NCI-H526 treated with DMSO at 0.1 percent for 48 hours (cell line): ENCODE measurements around the gene SESN2.
"Not testable (repeated sequence)": the region's sequence is repeated elsewhere in the genome, so short reads cannot be mapped to it uniquely, and the experiment has no call there.

Source experiments
- DNase-seq: peaks from one replicate; lab custom pipeline; 2025; lab: John Stamatoyannopoulos, UW

Gene SESN2

GRCh38 chr1:28288487-28288886 is 29.2 kb downstream of the SESN2 start:
- no peak for DNase-seq

- no peak for DNase-seq
Measured at GRCh38 chr1:28290851-28291250, 31.5 kb downstream of the SESN2 start.

DNA sequence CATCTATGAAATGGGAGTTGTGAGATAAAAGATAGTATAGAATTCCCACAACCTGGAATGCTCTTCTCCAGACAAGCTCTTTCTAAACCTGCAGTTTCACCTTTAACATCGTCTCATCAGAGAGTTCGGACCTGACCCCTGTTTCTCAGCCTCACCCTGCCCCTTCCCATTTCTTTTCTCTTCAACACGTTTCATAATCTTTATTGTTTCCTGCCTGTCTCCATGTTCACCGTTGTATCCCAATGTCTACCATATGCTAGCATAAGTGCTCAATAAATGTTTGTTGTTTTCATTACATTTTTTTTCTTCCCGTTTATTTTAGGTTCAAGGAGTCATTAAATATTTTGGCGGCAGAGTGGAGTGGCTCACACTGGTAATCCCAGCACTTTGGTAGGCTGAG is 32.4 kb downstream of the SESN2 start:
- no peak for DNase-seq

DNA sequence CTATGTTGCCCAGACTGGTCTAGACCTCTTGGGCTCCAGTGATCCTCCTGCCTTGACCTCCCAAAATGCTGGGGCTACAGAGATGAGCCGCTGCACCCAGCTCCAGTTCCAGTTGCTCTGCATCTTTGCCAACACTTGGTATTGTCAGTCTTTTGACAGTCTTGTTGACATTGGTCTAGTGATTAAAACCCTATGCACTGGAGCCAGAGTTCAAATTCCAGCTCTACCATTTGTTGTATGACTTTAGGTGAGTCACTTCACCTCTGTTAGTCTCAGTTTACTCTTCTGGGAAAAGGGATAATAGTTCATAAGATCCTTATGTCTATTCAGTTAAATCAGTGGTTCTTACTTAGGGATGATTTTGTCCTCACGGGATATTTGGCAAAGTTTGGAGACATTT is 36.6 kb downstream of the SESN2 start:
- DNase-seq = no peak

GRCh38 chr1:28296401-28297261 is 37.3 kb downstream of the SESN2 start:
- DNase-seq = no peak

DNA sequence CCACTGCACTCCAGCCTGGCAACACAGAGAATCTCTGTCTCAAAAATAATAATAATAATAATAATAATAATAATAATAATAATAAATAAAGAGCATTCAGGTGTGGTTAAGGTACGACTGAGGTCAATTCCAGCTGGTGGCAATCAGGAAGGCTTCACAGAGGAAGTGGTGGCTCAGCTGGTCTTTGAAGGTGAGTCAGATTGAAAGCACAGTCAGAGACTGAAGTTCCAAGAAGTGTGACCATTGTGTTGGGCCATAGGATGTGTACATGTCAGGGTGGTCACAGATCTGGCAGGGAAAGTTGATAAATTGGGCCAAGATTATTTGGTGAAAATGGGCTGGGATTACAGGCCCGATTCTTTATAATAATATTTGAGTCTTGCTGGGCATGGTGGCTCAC is 38.5 kb downstream of the SESN2 start:
- no peak for DNase-seq

GRCh38 chr1:28298438-28298837 is 39.1 kb downstream of the SESN2 start:
- no peak for DNase-seq

DNA sequence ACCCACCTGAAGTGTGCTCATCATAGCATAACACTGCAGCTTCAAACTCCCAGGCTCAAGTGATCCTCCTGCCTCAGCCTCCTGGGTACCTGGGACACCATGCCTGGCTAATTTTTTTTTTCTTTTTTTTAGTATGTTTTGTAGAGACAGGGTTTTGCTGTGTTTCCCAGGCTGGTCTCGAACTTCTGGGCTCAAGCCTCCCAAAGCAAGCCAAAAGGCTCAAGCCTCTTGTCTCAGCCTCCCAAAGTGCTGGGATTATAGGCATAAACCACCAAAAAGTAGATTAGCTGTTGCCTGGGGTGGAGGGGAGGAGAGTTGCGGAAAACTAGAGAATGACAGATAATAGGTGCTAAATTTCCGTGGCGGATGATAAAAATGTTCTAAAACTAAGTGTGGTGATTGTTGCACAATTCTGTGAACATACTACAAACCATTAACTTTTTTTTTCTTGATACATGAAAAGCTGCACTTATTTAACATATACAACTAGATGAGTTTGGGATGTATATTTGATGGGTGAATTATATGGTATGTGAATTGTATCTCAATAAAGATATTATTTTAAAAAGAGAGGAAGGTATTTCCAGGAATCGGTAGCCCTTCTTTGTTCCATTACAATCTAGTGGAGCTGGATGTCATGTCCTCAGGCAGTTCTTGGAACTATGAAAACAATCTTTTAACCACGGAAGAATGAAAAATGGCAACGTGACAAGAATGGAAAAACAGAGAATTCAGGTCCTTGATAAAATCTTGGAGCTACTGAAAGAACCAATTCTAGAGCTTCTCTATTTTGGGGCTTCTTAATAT is 42.3 kb downstream of the SESN2 start:
- DNase-seq = no peak

DNA sequence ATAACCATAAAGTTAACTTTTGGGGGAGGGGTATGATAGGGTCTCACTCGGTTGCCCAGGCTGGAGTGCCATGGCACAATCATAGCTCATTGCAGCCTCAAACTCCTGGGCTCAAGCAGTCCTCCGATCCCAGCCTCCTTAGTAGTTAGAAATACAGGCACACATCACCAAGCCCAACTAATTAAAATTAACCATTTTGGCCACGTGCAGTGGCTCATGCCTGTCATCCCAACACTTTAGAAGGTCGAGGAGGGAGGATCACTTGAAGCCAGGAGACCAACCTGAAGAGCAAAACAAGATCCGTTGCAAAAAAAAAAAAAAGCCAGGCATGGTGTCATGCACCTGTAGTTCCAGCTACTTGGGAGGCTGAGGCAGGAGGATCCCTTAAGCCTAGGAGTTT is 42.9 kb downstream of the SESN2 start:
- DNase-seq = no peak

DNA sequence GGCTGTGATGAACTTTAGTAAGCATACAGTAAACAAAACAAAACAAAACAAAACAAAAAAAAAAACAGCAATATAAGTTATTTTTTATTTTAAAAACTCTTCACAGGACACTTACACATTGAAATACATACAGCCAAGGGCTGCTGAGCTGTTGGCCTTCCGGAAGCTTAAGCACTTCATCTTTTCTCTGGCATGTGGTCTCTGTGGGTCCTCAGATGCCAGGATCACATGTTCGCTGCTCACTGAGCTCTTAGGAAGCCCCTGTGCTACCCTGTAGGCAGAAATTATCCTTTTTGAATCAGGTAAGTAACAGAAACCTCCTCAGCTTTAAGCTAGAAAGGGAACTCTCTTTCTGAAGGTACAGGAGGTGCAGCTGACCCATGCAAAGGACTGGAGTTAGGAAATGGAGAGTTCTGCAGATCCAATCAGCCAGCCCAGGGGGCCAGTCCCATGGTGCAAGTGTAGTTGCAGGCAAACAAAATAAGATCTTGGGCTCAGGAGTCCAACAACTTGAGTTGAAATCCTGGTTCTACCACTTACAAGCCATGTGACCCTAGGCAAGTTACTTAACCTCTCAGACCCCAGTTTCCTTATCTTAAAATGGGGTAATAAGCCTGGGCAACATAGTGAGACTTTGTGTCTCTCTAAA is 47.1 kb downstream of the SESN2 start:
- no peak for DNase-seq

GRCh38 chr1:28308750-28309149 is 49.4 kb downstream of the SESN2 start:
- no peak for DNase-seq

GRCh38 chr1:28309702-28310101 is 50.4 kb downstream of the SESN2 start:
- DNase-seq = no peak

DNA sequence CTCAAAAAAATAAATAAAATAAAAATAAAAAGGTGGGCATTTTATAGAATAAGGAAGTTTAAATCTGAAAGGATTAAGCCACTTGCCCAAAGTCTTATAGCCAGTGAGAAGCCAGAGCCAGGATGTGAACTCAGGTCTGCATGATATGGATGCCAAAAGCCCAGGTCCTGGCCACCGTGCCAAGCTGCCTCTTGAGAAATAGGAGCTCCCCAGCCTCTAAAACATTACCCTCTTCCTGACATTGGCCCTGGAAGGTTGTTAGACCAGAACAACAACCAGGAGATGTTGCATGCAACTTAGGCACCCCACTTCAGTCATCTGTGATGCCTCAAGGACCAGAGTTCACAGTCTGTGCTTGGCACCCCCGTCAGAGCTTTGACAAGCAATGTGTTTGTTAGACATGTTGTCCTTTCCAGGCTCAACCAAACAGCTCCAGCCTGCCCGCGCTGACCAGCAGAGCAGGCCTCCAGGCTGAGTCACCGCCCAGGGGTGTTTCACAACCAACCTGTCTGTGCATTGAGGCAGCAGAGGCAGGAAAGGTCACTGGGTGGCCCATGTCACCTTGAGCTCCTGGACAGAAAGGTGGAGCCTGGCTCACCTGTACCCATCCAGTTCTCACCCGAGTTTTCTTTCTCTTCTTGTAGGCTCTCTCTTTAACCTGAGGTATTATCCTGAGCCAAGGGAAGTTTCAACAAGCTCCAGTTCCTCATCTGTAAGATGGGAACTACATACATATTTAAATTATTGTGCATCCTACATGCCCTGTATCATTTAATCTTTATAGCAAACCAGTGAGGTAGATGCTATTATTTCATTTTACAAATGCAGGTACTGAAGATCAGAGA is 54.6 kb downstream of the SESN2 start:
- DNase-seq = no peak

DNA sequence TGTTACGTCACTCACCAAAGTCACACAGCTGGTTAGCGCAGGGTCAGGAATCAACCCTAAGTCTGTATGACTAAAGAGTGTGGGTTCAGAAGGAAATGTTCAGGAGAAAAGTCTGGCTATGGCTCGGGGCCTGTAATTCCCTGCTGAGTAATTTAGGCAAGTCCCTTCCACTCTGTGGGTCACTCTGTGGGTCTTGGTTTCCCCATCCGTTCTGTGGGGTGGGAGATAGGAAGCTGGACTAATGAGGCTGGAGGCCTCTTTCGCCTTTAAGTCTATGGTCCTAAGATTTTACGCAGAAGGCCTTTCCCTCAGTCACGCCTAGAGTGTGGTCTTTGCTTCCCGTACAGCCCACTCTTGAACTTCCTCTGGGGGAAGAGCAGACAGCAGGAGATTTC is 55.2 kb downstream of the SESN2 start:
- no peak for DNase-seq

DNA sequence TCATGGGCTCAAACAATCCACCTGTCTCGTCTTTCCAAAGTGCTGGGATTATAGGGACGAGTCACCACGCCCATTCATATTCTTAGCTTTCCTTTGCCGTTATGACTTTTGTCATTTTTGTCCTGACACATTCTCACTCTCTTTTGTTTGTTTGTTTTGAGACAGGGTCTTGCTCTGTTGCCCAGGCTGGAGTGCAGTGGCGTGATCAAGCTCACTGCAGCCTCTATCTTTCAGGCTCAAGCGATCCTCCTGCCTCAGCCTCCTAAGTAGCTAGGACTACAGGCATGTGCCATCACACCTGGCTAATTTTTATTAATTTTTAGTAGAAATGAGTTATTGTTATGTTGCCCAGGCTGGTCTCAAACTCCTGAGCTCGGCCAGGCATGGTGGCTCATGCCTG is 57.7 kb downstream of the SESN2 start:
- no peak for DNase-seq

DNA sequence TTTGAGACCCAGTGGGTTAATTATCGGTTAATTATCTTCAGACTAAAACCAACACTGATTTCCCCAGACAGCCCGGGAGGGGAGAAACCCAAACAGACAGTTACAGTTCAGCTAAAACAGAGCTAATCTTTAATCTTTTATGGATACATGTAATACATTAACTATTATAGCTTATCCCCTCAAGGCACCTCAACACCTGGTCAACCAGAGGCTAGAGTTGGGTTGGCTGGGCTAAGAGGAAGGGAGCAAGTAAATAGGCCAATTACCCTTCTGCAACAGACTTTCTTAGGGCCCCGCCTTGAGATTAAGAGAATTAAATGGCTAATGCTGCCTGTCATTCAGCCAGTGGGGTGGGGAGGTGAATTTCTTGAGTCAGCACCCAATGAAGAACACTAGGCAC is 62.9 kb downstream of the SESN2 start:
- DNase-seq = no peak

DNA sequence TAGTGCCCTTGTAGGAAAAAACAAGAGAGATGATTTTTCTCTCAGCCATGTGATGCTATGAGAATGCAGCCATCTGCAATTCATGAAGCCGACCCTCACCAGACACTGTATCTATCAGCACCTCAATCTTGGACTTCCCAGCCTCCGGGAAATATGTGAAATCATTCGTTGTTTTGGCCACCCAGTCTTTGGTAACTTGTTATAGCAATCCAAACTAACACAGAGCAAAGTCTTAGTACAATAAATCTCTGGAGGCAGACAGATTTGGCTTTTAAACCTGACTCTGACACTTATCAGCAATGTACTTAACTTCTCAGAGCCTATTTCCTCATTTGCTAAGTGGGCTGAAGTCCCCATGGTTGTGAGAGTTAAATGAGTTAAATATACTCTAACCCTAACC is 64.4 kb downstream of the SESN2 start:
- no peak for DNase-seq

GRCh38 chr1:28326515-28326914 is 67.2 kb downstream of the SESN2 start:
- no peak for DNase-seq

DNA sequence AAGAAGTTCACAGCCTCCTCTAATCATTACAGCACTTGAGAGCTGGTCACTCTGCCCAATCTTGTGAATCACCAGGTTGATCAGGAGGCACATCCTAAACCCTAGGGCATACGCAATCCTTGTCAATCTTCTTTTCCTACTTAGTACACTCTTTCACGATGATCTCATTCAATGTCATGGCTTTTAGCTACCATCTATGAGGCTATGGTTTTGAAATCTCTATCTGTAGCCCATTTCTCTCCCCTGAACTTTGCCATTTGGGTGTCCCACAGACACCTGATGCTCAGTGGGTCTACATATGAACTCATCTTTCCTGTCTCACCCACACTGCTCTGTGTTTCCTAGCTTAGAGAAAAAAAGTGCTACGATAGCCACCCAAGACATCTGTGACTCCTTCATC is 67.7 kb downstream of the SESN2 start:
- DNase-seq = no peak

- DNase-seq = not testable (repeated sequence)
Measured at GRCh38 chr1:28327431-28327830, 68.1 kb downstream of the SESN2 start.

- no peak for DNase-seq
Measured at GRCh38 chr1:28328228-28328648, 68.9 kb downstream of the SESN2 start.
